Activated CD8-positive, alpha-beta T cell treated with anti-CD3 and anti-CD28 coated beads, Interleukin-2, amount 10 ng/mL, durations not matched to agents 7 days and 5 days (primary cell): ENCODE results near the gene GRID1. TPM values are rescaled to one million over a fixed set of nuclear protein-coding genes. Genes with fewer than 3 reads are reported as not detected.
"Not testable (repeated sequence)": the region's sequence is repeated elsewhere in the genome, so short reads cannot be mapped to it uniquely, and the experiment has no call there.

Source experiments
- ATAC-seq: fragments of 150-1000 bp; cut with Tn5 transposase; one replicate; pipeline ENCODE4 v1.10.0; 2021; ENCODE audit warnings: moderate library complexity
- CTCF ChIA-PET: fragments of 350-600 bp; sonication (Branson Sonifier 250); formaldehyde crosslinking; loops from one replicate; lab custom pipeline; 2021; ENCODE audit warnings: antibody characterized with exemption; lab: Charles Lee
- POLR2A ChIA-PET: fragments of 350-600 bp; sonication (Branson Sonifier 250); formaldehyde crosslinking; loops from one replicate; lab custom pipeline; 2021; ENCODE audit warnings: antibody characterized with exemption; lab: Charles Lee
- DNase-seq: peaks from one replicate; pipeline ENCODE4 v3.0.0-alpha.2; 2020
- H3K27ac Mint-ChIP-seq: one replicate; pipeline ENCODE4 v1.8.0; 2021; ENCODE audit warnings: mild to moderate bottlenecking, mixed read lengths
- H3K27me3 Mint-ChIP-seq: one replicate; pipeline ENCODE4 v1.8.0; 2021; ENCODE audit warnings: low read depth, mixed read lengths
- H3K36me3 Mint-ChIP-seq: one replicate; pipeline ENCODE4 v1.8.0; 2021; ENCODE audit warnings: low read depth, mixed read lengths
- H3K4me1 Mint-ChIP-seq: one replicate; pipeline ENCODE4 v1.8.0; 2021; ENCODE audit warnings: low read depth, mixed read lengths
- H3K4me3 Mint-ChIP-seq: one replicate; pipeline ENCODE4 v1.8.0; 2021; ENCODE audit warnings: mild to moderate bottlenecking, mixed read lengths
- H3K9me3 Mint-ChIP-seq: one replicate; pipeline ENCODE4 v1.8.0; 2022; ENCODE audit warnings: mixed read lengths; ENCODE audit not compliant: insufficient read depth
- total RNA-seq, 2 experiments: library from RNA; stranded (reverse); gene quantifications; one replicate each; pipeline ENCODE4 v1.2.3, GENCODE V29; 2021

The GRID1 gene
- total RNA-seq, 2 experiments from 2014 or later, result not detected

- peaks cover 3% of the 10 kb centered on the region for H3K4me1 Mint-ChIP-seq
- peaks cover 18% of the 10 kb centered on the region for H3K27me3 Mint-ChIP-seq
- CTCF ChIA-PET, result no interaction called here
- no peak for DNase-seq
- POLR2A ChIA-PET, result interaction anchor here (0.6 to 1.6 kb wide), 3 partner anchors 8 to 165 kb away, joined by 3 to 6 read pairs (median 4); no protein-coding TSS in a partner anchor
- H3K4me3 Mint-ChIP-seq, result no peak overlapping the region
- no peaks in the 10 kb centered on the region for H3K9me3 Mint-ChIP-seq
- no peaks in the 10 kb centered on the region for H3K36me3 Mint-ChIP-seq
- no peak for ATAC-seq
- H3K27ac Mint-ChIP-seq, result no peak overlapping the region
Measured at GRCh38 chr10:86391986-86392722, 25.6 kb upstream of the GRID1 start.

GRCh38 chr10:86391236-86391840 is 24.7 kb upstream of the GRID1 start:
- Mint-ChIP-seq H3K27me3 (peaks cover 22% of the 10 kb centered on the region), H3K4me1 (peaks cover 3% of the 10 kb centered on the region), H3K27ac (no peak overlapping the region), H3K9me3 (no peaks in the 10 kb centered on the region), H3K4me3 (no peak overlapping the region), H3K36me3 (no peaks in the 10 kb centered on the region)
- ATAC-seq, result no peak
- DNase-seq, result no peak
- POLR2A ChIA-PET, result interaction anchor here (0.6 to 1.6 kb wide), 2 partner anchors 9 to 22 kb away, joined by 3 to 6 read pairs; no protein-coding TSS in a partner anchor
- CTCF ChIA-PET, result interaction anchor here (0.7 to 2.8 kb wide), 2 partner anchors 118 to 193 kb away, joined by 3 to 16 read pairs; no protein-coding TSS in a partner anchor

GRCh38 chr10:86390337-86391120 is 23.9 kb upstream of the GRID1 start:
- H3K27ac Mint-ChIP-seq, result no peak overlapping the region
- no peak for ATAC-seq
- DNase-seq, result no peak
- no peak overlapping the region for H3K4me3 Mint-ChIP-seq
- H3K36me3 Mint-ChIP-seq, result no peaks in the 10 kb centered on the region
- peaks cover 3% of the 10 kb centered on the region for H3K4me1 Mint-ChIP-seq
- no peaks in the 10 kb centered on the region for H3K9me3 Mint-ChIP-seq
- CTCF ChIA-PET, result interaction anchor here (0.7 to 2.8 kb wide), 4 partner anchors 10 to 194 kb away, joined by 3 to 16 read pairs (median 6); partner anchors contain the start of gene WAPL
- POLR2A ChIA-PET, result interaction anchor here (0.6 to 1.6 kb wide), 4 partner anchors 10 to 23 kb away, joined by 3 to 8 read pairs (median 6); no protein-coding TSS in a partner anchor
- H3K27me3 Mint-ChIP-seq, result peaks cover 27% of the 10 kb centered on the region

- peaks cover 3% of the 10 kb centered on the region for H3K4me1 Mint-ChIP-seq
- H3K9me3 Mint-ChIP-seq, result no peaks in the 10 kb centered on the region
- ChIA-PET CTCF (interaction anchor here (1.7 to 2.8 kb wide), 3 partner anchors 11 to 195 kb away, joined by 3 to 16 read pairs (median 10); partner anchors contain the start of gene WAPL), POLR2A (interaction anchor here (0.6 to 1.3 kb wide), 2 partner anchors 10 to 13 kb away, joined by 5 to 8 read pairs; no protein-coding TSS in a partner anchor)
- ATAC-seq, result peak; percentile 66
- H3K27ac Mint-ChIP-seq, result no peak overlapping the region
- H3K36me3 Mint-ChIP-seq, result no peaks in the 10 kb centered on the region
- H3K4me3 Mint-ChIP-seq, result peak overlapping the region; percentile 72
- DNase-seq, result no peak
- H3K27me3 Mint-ChIP-seq, result peaks cover 31% of the 10 kb centered on the region
Measured at GRCh38 chr10:86389441-86390193, 23.0 kb upstream of the GRID1 start.

- peak overlapping the region; percentile 72 for H3K4me3 Mint-ChIP-seq
- not testable (repeated sequence) for H3K4me1 Mint-ChIP-seq, H3K9me3 Mint-ChIP-seq, DNase-seq, H3K36me3 Mint-ChIP-seq, ATAC-seq, H3K27ac Mint-ChIP-seq
- CTCF ChIA-PET, result interaction anchor here (1.7 to 2.8 kb wide), 3 partner anchors 12 to 196 kb away, joined by 3 to 16 read pairs (median 10); partner anchors contain the start of gene WAPL
- H3K27me3 Mint-ChIP-seq, result peaks cover 31% of the 10 kb centered on the region
- POLR2A ChIA-PET, result interaction anchor here (1.3 kb wide), 1 partner anchor 11 kb away, joined by 8 read pairs; no protein-coding TSS in a partner anchor
Measured at GRCh38 chr10:86389109-86389440, 22.5 kb upstream of the GRID1 start.

GRCh38 chr10:86388119-86388704 is 21.6 kb upstream of the GRID1 start:
- no peaks in the 10 kb centered on the region for H3K36me3 Mint-ChIP-seq
- H3K4me3 Mint-ChIP-seq, result no peak overlapping the region
- H3K4me1 Mint-ChIP-seq, result peaks cover 3% of the 10 kb centered on the region
- no peaks in the 10 kb centered on the region for H3K9me3 Mint-ChIP-seq
- ChIA-PET CTCF (interaction anchor here (1.7 to 2.8 kb wide), 2 partner anchors 12 to 197 kb away, joined by 8 to 16 read pairs; no protein-coding TSS in a partner anchor), POLR2A (no interaction called here)
- DNase-seq (no peak), ATAC-seq (no peak)
- peaks cover 35% of the 10 kb centered on the region for H3K27me3 Mint-ChIP-seq
- no peak overlapping the region for H3K27ac Mint-ChIP-seq

GRCh38 chr10:86387178-86387794 is 20.7 kb upstream of the GRID1 start:
- ATAC-seq (no peak), DNase-seq (no peak)
- Mint-ChIP-seq H3K4me3 (no peak overlapping the region), H3K36me3 (no peaks in the 10 kb centered on the region), H3K27me3 (peaks cover 35% of the 10 kb centered on the region), H3K4me1 (peaks cover 3% of the 10 kb centered on the region), H3K27ac (no peak overlapping the region), H3K9me3 (no peaks in the 10 kb centered on the region)
- CTCF ChIA-PET, result interaction anchor here (1.7 kb wide), 1 partner anchor 13 kb away, joined by 8 read pairs; no protein-coding TSS in a partner anchor
- POLR2A ChIA-PET, result no interaction called here

- Mint-ChIP-seq H3K4me3 (no peak overlapping the region), H3K4me1 (peaks cover 3% of the 10 kb centered on the region), H3K27ac (no peak overlapping the region), H3K27me3 (peaks cover 40% of the 10 kb centered on the region), H3K9me3 (no peaks in the 10 kb centered on the region), H3K36me3 (no peaks in the 10 kb centered on the region)
- POLR2A ChIA-PET, result no interaction called here
- DNase-seq, result no peak
- no peak for ATAC-seq
- CTCF ChIA-PET, result interaction anchor here (1.6 kb wide), 1 partner anchor 200 kb away, joined by 5 read pairs; no protein-coding TSS in a partner anchor
Measured at GRCh38 chr10:86385806-86386205, 19.2 kb upstream of the GRID1 start.

GRCh38 chr10:86377797-86378146 is 11.2 kb upstream of the GRID1 start:
- CTCF ChIA-PET, result interaction anchor here (0.7 kb wide), 1 partner anchor 150 kb away, joined by 3 read pairs; no protein-coding TSS in a partner anchor
- peaks cover 1% of the 10 kb centered on the region for H3K4me1 Mint-ChIP-seq
- H3K9me3 Mint-ChIP-seq, result no peaks in the 10 kb centered on the region
- H3K36me3 Mint-ChIP-seq, result no peaks in the 10 kb centered on the region
- ATAC-seq (no peak), DNase-seq (no peak)
- H3K27me3 Mint-ChIP-seq, result peaks cover 20% of the 10 kb centered on the region
- POLR2A ChIA-PET, result no interaction called here
- H3K4me3 Mint-ChIP-seq, result no peak overlapping the region
- no peak overlapping the region for H3K27ac Mint-ChIP-seq
